Astrocyte (in vitro differentiated cells and primary cell): ENCODE results near the gene CDK3. TPM values are rescaled to one million over a fixed set of nuclear protein-coding genes. Genes with fewer than 3 reads are reported as not detected.

Experiments used
- DNase-seq: peaks from one replicate; pipeline ENCODE4 v3.0.0-alpha.2; 2010; ENCODE audit warnings: low read depth
- FAIRE-seq: peaks from 2 replicates; lab custom pipeline; 2011; peaks lifted over from hg19 to GRCh38; lab: Jason Lieb, UNC
- H2AFZ ChIP-seq: 2 replicates; pipeline ENCODE4 v1.6.0; 2012; ENCODE audit warnings: low read depth, low read length, inconsistent platforms
- H3K27ac ChIP-seq: 2 replicates; pipeline ENCODE4 v1.5.1; 2011; ENCODE audit warnings: low read depth, low read length, inconsistent platforms
- H3K27me3 ChIP-seq: 2 replicates; pipeline ENCODE4 v1.6.0; 2011; ENCODE audit warnings: low read length, inconsistent platforms; ENCODE audit not compliant: insufficient read depth
- H3K36me3 ChIP-seq: 2 replicates; pipeline ENCODE4 v1.5.1; 2011; ENCODE audit warnings: low read length, inconsistent platforms; ENCODE audit not compliant: insufficient read depth
- H3K4me1 ChIP-seq: 2 replicates; pipeline ENCODE4 v1.5.1; 2011; ENCODE audit warnings: low read length, inconsistent platforms; ENCODE audit not compliant: insufficient read depth
- H3K4me2 ChIP-seq: 2 replicates; pipeline ENCODE4 v1.6.0; 2012; ENCODE audit warnings: low read length, inconsistent platforms
- H3K4me3 ChIP-seq: 2 replicates; pipeline ENCODE4 v1.5.1; 2011; ENCODE audit warnings: low read depth, mild to moderate bottlenecking, low read length, inconsistent platforms; ENCODE audit not compliant: insufficient read depth
- H3K79me2 ChIP-seq: 2 replicates; pipeline ENCODE4 v1.6.0; 2012; ENCODE audit warnings: mild to moderate bottlenecking, low read length, inconsistent platforms; ENCODE audit not compliant: insufficient read depth
- H3K9ac ChIP-seq: 2 replicates; pipeline ENCODE4 v1.6.0; 2012; ENCODE audit warnings: mild to moderate bottlenecking, low read length, inconsistent platforms
- H3K9me3 ChIP-seq: 2 replicates; pipeline ENCODE4 v1.5.1; 2012; ENCODE audit warnings: low read depth, mild to moderate bottlenecking, low read length, inconsistent platforms; ENCODE audit not compliant: insufficient read depth
- H4K20me1 ChIP-seq: 2 replicates; pipeline ENCODE4 v1.6.0; 2012; ENCODE audit warnings: low read length, inconsistent platforms; ENCODE audit not compliant: insufficient read depth
- H3K27ac Mint-ChIP-seq: one replicate; pipeline ENCODE4 v1.8.0; 2021; ENCODE audit warnings: mild to moderate bottlenecking, mixed read lengths; ENCODE audit not compliant: unreplicated experiment
- H3K27me3 Mint-ChIP-seq: one replicate; pipeline ENCODE4 v1.8.0; 2021; ENCODE audit warnings: low read depth, mixed read lengths; ENCODE audit not compliant: unreplicated experiment
- H3K36me3 Mint-ChIP-seq: one replicate; pipeline ENCODE4 v1.8.0; 2021; ENCODE audit warnings: low read depth, mixed read lengths; ENCODE audit not compliant: unreplicated experiment
- H3K4me1 Mint-ChIP-seq: one replicate; pipeline ENCODE4 v1.8.0; 2021; ENCODE audit warnings: low read depth, mixed read lengths; ENCODE audit not compliant: unreplicated experiment
- H3K4me3 Mint-ChIP-seq: one replicate; pipeline ENCODE4 v1.8.0; 2021; ENCODE audit warnings: mild to moderate bottlenecking, moderate library complexity, mixed read lengths; ENCODE audit not compliant: unreplicated experiment
- H3K9me3 Mint-ChIP-seq: one replicate; pipeline ENCODE4 v1.8.0; 2021; ENCODE audit warnings: mild to moderate bottlenecking, mixed read lengths; ENCODE audit not compliant: unreplicated experiment
- EZH2 ChIP-seq: IDR thresholded peaks from 2 replicates; pipeline ENCODE4 v1.6.1; 2012; ENCODE audit warnings: mild to moderate bottlenecking, low read length, inconsistent platforms; ENCODE audit not compliant: insufficient read depth
- total RNA-seq: library from RNA; stranded (reverse); gene quantifications from 2 replicates; pipeline ENCODE4 v1.2.1, GENCODE V29; 2021
- TF ChIP-seq, protein P1 (sequence below): IDR thresholded peaks from 2 replicates; pipeline ENCODE4 v1.5.1; 2011; ENCODE audit warnings: low read depth, mild to moderate bottlenecking, inconsistent platforms, low read length, moderate library complexity; ENCODE audit not compliant: insufficient read depth

The CDK3 gene
- total RNA-seq, 1 donor from 2014 or later = 5.0 TPM

DNA sequence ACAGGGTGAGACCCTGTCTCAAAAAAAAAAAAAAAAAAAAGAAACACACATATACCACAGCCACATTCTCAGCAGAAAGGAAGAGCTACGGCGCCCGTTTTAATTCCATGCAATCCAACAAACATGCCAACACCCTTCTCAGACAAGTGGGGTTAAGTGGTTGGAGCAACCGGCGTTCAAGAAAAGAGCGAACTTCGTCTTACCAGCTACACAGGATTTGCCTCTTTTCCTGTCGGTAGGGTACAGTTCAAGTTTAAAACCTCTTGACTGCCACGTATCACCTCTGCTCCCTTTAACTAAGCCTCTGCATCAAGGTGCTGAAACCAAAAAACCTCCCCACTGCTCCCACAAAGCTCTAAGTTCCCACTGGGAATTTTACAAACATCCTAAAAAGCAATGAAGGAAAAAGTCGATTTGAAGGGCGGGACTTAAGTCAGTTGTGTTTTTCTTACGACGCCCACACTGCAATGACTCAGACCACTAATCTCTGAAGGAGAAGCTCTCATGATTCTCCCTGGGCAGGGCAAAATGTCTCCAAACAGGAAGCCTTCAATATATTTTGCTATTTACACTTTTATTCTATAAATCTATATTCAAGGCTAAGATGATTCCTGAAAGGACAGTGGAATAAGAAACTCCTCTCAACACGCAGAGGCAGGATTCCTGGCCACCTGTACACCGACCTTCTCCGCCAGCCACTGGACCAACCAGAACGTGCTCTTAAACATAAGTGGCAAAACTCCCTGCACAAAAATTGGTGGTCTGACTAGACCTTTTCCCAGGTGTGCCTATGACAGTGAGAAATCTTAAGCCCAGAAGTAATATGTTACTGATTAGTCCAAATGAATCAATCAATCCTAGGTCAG is 52.8 kb downstream of the CDK3 start:
- peaks cover 19% of the 10 kb centered on the region for H3K79me2 ChIP-seq
- H3K4me3 ChIP-seq = no peak overlapping the region
- Mint-ChIP-seq H3K4me3 (peak overlapping the region; percentile 66), H3K36me3 (peaks cover 24% of the 10 kb centered on the region), H3K27ac (peak overlapping the region; percentile 80), H3K27me3 (no peaks in the 10 kb centered on the region), H3K4me1 (peaks cover 29% of the 10 kb centered on the region), H3K9me3 (no peaks in the 10 kb centered on the region)
- no peaks in the 10 kb centered on the region for H3K27me3 ChIP-seq
- H3K4me2 ChIP-seq = peak overlapping the region; percentile 54
- H4K20me1 ChIP-seq = peaks cover 49% of the 10 kb centered on the region
- no peak overlapping the region for H3K9ac ChIP-seq
- TF ChIP-seq, protein P1, sequence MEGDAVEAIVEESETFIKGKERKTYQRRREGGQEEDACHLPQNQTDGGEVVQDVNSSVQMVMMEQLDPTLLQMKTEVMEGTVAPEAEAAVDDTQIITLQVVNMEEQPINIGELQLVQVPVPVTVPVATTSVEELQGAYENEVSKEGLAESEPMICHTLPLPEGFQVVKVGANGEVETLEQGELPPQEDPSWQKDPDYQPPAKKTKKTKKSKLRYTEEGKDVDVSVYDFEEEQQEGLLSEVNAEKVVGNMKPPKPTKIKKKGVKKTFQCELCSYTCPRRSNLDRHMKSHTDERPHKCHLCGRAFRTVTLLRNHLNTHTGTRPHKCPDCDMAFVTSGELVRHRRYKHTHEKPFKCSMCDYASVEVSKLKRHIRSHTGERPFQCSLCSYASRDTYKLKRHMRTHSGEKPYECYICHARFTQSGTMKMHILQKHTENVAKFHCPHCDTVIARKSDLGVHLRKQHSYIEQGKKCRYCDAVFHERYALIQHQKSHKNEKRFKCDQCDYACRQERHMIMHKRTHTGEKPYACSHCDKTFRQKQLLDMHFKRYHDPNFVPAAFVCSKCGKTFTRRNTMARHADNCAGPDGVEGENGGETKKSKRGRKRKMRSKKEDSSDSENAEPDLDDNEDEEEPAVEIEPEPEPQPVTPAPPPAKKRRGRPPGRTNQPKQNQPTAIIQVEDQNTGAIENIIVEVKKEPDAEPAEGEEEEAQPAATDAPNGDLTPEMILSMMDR = no peak
- no peak for TF ChIP-seq EZH2
- DNase-seq (peak; percentile 82), FAIRE-seq (no peak)
- peak overlapping the region; percentile 59 for H3K27ac ChIP-seq
- no peak overlapping the region for H2AFZ ChIP-seq
- peaks cover 30% of the 10 kb centered on the region for H3K4me1 ChIP-seq
- H3K36me3 ChIP-seq = peaks cover 23% of the 10 kb centered on the region
- H3K9me3 ChIP-seq = no peaks in the 10 kb centered on the region

DNA sequence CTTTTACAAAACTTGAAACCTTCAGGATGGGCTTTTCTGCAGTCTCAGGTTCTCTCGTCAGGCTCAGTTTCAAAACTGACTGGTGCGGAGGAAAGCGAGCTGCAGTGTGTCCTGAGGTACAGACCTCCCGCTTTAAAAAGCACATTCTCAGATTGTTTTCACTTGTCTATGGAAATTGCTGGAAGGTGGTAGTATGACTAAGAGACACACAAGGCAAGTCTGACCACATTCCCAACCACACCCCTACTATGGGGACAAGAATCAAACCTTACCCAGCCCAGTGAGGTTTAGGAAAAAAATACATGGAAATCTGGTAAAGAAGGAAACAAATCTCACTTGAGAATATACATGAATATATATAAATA is 53.4 kb downstream of the CDK3 start:
- Histone ChIP-seq H4K20me1 (peaks cover 43% of the 10 kb centered on the region), H3K27me3 (no peaks in the 10 kb centered on the region), H2AFZ (no peak overlapping the region), H3K36me3 (peaks cover 29% of the 10 kb centered on the region), H3K4me2 (peak overlapping the region; percentile 54), H3K4me1 (peaks cover 24% of the 10 kb centered on the region), H3K79me2 (peaks cover 19% of the 10 kb centered on the region), H3K27ac (peak overlapping the region; percentile 59), H3K4me3 (no peak overlapping the region), H3K9me3 (no peaks in the 10 kb centered on the region), H3K9ac (no peak overlapping the region)
- DNase-seq (peak; percentile 71), FAIRE-seq (no peak)
- TF ChIP-seq, protein P1 = no peak
- no peak for TF ChIP-seq EZH2
- H3K27me3 Mint-ChIP-seq = no peaks in the 10 kb centered on the region
- H3K4me1 Mint-ChIP-seq = peaks cover 24% of the 10 kb centered on the region
- peaks cover 29% of the 10 kb centered on the region for H3K36me3 Mint-ChIP-seq
- peak overlapping the region; percentile 66 for H3K4me3 Mint-ChIP-seq
- no peaks in the 10 kb centered on the region for H3K9me3 Mint-ChIP-seq
- H3K27ac Mint-ChIP-seq = peak overlapping the region; percentile 80

Other genes with a start within 250 kb of the CDK3 start
- 22.6 and 31.1 TPM in 2 replicates for gene GALK1, start 235.7 kb upstream of the CDK3 start, total RNA-seq
- 14.9 and 16.7 TPM in 2 replicates for gene UNK, start 216.0 kb upstream of the CDK3 start, total RNA-seq
- gene UNC13D, start 156.5 kb upstream of the CDK3 start, total RNA-seq = 2.5 and 2.7 TPM in 2 replicates
- gene WBP2, start 145.5 kb upstream of the CDK3 start, total RNA-seq = 65.6 and 72.6 TPM in 2 replicates
- gene TRIM47, start 122.3 kb upstream of the CDK3 start, total RNA-seq = 5.6 and 5.9 TPM in 2 replicates
- gene TRIM65, start 103.9 kb upstream of the CDK3 start, total RNA-seq = 15.4 and 20.1 TPM in 2 replicates
- 58.9 and 65.6 TPM in 2 replicates for gene MRPL38, start 96.0 kb upstream of the CDK3 start, total RNA-seq
- 5.1 and 5.2 TPM in 2 replicates for gene FBF1, start 59.8 kb upstream of the CDK3 start, total RNA-seq
- 56.8 and 61.3 TPM in 2 replicates for gene ACOX1, start 21.7 kb upstream of the CDK3 start, total RNA-seq
- 17.7 and 19.0 TPM in 2 replicates for gene TEN1, start 21.6 kb upstream of the CDK3 start, total RNA-seq
- not detected in 2 replicates for gene EVPL, start 26.5 kb downstream of the CDK3 start, total RNA-seq
- gene SRP68, start 71.7 kb downstream of the CDK3 start, total RNA-seq = 74.3 and 75.3 TPM in 2 replicates
- gene GALR2, start 73.9 kb downstream of the CDK3 start, total RNA-seq = 0.36 TPM in 1 of 2 replicates, not detected in the other
- gene ZACN, start 78.3 kb downstream of the CDK3 start, total RNA-seq = 0.23 TPM in 1 of 2 replicates, not detected in the other
- gene EXOC7, start 102.9 kb downstream of the CDK3 start, total RNA-seq = 145 and 154 TPM in 2 replicates
- gene FOXJ1, start 140.4 kb downstream of the CDK3 start, total RNA-seq = 0.31 and 0.48 TPM in 2 replicates
- gene RNF157, start 239.6 kb downstream of the CDK3 start, total RNA-seq = 1.4 and 1.8 TPM in 2 replicates